ENCODE results near the gene NKG7. TPM values are rescaled to one million over a fixed set of nuclear protein-coding genes. Genes with fewer than 3 reads are reported as not detected.
A peak's percentile ranks its signal among the peaks of the same experiment; 100 is the strongest.

The NKG7 gene
- total and polyA plus RNA-seq, 2 experiments from 2014 or later: not detected

GRCh38 chr19:51327066-51328001 lies 45.1 kb downstream of the NKG7 start:
- DNase-seq (ENCODE audit: low spot score): peak; percentile 59
- Histone ChIP-seq H3K36me3 (replicated peaks; ENCODE audit: insufficient read depth, low read depth) (no peaks in the 10 kb centered on the region), H3K79me2 (no peaks in the 10 kb centered on the region), H2AFZ (no peak overlapping the region), H3K4me3 (no peak overlapping the region), H4K20me1 (ENCODE audit: insufficient read depth, poor library complexity, severe bottlenecking) (no peaks in the 10 kb centered on the region), H3K4me1 (ENCODE audit: insufficient read depth) (no peaks in the 10 kb centered on the region), H3K9me3 (ENCODE audit: low read depth) (no peaks in the 10 kb centered on the region), H3K27ac (no peak overlapping the region), H3K27me3 (no peaks in the 10 kb centered on the region), H3K4me2 (peak overlapping the region; percentile 59), H3K9me2 (replicated peaks; ENCODE audit: insufficient read depth) (no peaks in the 10 kb centered on the region)
- WGBS (ENCODE audit: low lambda C conversion rate, missing lambda C conversion rate): 46% methylated on average over 43 of the region's 75 CpGs
- no peak for TF ChIP-seq EZH2phosphoT487 (IDR thresholded peaks at IDR 0.05; ENCODE audit: low read depth, severe bottlenecking, unreplicated experiment)
- no peak for TF ChIP-seq EZH2 (IDR thresholded peaks at IDR 0.05; ENCODE audit: borderline replicate concordance)
- TF ChIP-seq CTCF (IDR thresholded peaks at IDR 0.05; ENCODE audit: poor library complexity): no peak

- Histone ChIP-seq H2AFZ (no peak overlapping the region), H3K27me3 (no peaks in the 10 kb centered on the region), H3K79me2 (no peaks in the 10 kb centered on the region), H3K27ac (no peak overlapping the region), H3K4me2 (no peak overlapping the region), H3K9me2 (replicated peaks; ENCODE audit: insufficient read depth) (no peaks in the 10 kb centered on the region), H3K4me1 (ENCODE audit: insufficient read depth) (no peaks in the 10 kb centered on the region), H3K9me3 (ENCODE audit: low read depth) (no peaks in the 10 kb centered on the region), H4K20me1 (ENCODE audit: insufficient read depth, poor library complexity, severe bottlenecking) (no peaks in the 10 kb centered on the region), H3K36me3 (replicated peaks; ENCODE audit: insufficient read depth, low read depth) (no peaks in the 10 kb centered on the region), H3K4me3 (no peak overlapping the region)
- no peak for DNase-seq (ENCODE audit: low spot score)
- WGBS (ENCODE audit: low lambda C conversion rate, missing lambda C conversion rate): 71% methylated on average over 16 of the region's 36 CpGs
- no peak for TF ChIP-seq EZH2phosphoT487 (IDR thresholded peaks at IDR 0.05; ENCODE audit: low read depth, severe bottlenecking, unreplicated experiment)
- no peak for TF ChIP-seq CTCF (IDR thresholded peaks at IDR 0.05; ENCODE audit: poor library complexity)
- no peak for TF ChIP-seq EZH2 (IDR thresholded peaks at IDR 0.05; ENCODE audit: borderline replicate concordance)
These were observed 46.0 kb downstream of the NKG7 start for GRCh38 chr19:51326216-51327065.

GRCh38 chr19:51325161-51325976 lies 47.1 kb downstream of the NKG7 start:
- no peak for DNase-seq (ENCODE audit: low spot score)
- Histone ChIP-seq H3K9me2 (replicated peaks; ENCODE audit: insufficient read depth) (no peaks in the 10 kb centered on the region), H3K27me3 (no peaks in the 10 kb centered on the region), H3K79me2 (no peaks in the 10 kb centered on the region), H3K27ac (no peak overlapping the region), H4K20me1 (ENCODE audit: insufficient read depth, poor library complexity, severe bottlenecking) (no peaks in the 10 kb centered on the region), H3K9me3 (ENCODE audit: low read depth) (no peaks in the 10 kb centered on the region), H3K36me3 (replicated peaks; ENCODE audit: insufficient read depth, low read depth) (no peaks in the 10 kb centered on the region), H2AFZ (no peak overlapping the region), H3K4me2 (no peak overlapping the region), H3K4me1 (ENCODE audit: insufficient read depth) (no peaks in the 10 kb centered on the region), H3K4me3 (no peak overlapping the region)
- TF ChIP-seq EZH2phosphoT487 (IDR thresholded peaks at IDR 0.05; ENCODE audit: low read depth, severe bottlenecking, unreplicated experiment) (no peak), CTCF (IDR thresholded peaks at IDR 0.05; ENCODE audit: poor library complexity) (no peak), EZH2 (IDR thresholded peaks at IDR 0.05; ENCODE audit: borderline replicate concordance) (no peak)
- 94% methylated on average over 12 of the region's 26 CpGs for WGBS (ENCODE audit: low lambda C conversion rate, missing lambda C conversion rate)
